Esophagus squamous epithelium (tissue), 4 donors: ENCODE results near the gene NVL.

Source experiments
- POLR2A ChIP-seq, 4 donors: fragments of 450-650 bp; IDR thresholded peaks; one replicate each; pipeline ENCODE4 v1.6.1; 2017; ENCODE audit warnings: antibody characterized with exemption in 4 of 4, mild to moderate bottlenecking in 4 of 4, moderate library complexity in 3 of 4
- TF ChIP-seq, protein P1 (sequence below), 6 experiments: fragments of 450-650 bp in 4 of 6; fragments of 200-600 bp in 2 of 6; sonication (generic) in 2 of 6; IDR thresholded peaks; one replicate each; pipeline ENCODE4 v1.5.1; 2016 to 2019; ENCODE audit warnings: antibody characterized with exemption in 6 of 6, mild to moderate bottlenecking in 4 of 6, moderate library complexity in 4 of 6

DNA sequence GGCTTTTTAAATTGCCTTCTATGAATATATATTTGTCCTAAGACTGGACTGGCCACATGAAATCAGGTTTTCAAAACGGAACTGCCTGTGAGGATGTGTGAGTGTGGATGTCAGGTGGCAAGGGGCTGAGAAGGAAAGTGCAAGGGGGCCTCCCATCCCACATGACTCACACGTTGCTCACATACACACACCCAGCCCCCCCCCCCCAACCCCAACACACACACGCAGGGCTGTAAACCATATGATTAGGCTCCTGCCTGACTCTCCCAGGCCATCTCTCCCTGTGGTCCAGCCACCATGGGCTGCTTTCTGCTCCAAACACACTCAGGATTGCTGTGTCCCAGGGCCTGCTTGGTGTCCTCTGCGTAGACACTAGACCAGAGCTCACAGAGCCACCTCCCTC lies 124.5 kb downstream of the NVL start:
- TF ChIP-seq, protein P1, sequence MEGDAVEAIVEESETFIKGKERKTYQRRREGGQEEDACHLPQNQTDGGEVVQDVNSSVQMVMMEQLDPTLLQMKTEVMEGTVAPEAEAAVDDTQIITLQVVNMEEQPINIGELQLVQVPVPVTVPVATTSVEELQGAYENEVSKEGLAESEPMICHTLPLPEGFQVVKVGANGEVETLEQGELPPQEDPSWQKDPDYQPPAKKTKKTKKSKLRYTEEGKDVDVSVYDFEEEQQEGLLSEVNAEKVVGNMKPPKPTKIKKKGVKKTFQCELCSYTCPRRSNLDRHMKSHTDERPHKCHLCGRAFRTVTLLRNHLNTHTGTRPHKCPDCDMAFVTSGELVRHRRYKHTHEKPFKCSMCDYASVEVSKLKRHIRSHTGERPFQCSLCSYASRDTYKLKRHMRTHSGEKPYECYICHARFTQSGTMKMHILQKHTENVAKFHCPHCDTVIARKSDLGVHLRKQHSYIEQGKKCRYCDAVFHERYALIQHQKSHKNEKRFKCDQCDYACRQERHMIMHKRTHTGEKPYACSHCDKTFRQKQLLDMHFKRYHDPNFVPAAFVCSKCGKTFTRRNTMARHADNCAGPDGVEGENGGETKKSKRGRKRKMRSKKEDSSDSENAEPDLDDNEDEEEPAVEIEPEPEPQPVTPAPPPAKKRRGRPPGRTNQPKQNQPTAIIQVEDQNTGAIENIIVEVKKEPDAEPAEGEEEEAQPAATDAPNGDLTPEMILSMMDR (IDR thresholded peaks at IDR 0.05), result no peak
- no peak for TF ChIP-seq POLR2A (IDR thresholded peaks at IDR 0.05)
